Fibroblast of skin of left quadriceps (primary cell): ENCODE results near the gene TNK2.
"Not testable (repeated sequence)": the region's sequence is repeated elsewhere in the genome, so short reads cannot be mapped to it uniquely, and the experiment has no call there.

Experiments used
- DNase-seq, 2 experiments: peaks; one replicate each; pipeline ENCODE4 v3.0.0-alpha.2; 2013; ENCODE audit warnings: low read depth in 2 of 2

Gene TNK2

GRCh38 chr3:195907934-195908693, at the start of gene TNK2:
TNK2 (minus strand) TSS chr3:195908551; CDS start chr3:195888588, 19,963 bp downstream.
- DNase-seq: no peak

- DNase-seq: no peak
Measured at GRCh38 chr3:195956577-195956976, 48.2 kb upstream of the TNK2 start.

GRCh38 chr3:195955416-195955841, 47.1 kb upstream of the TNK2 start:
- not testable (repeated sequence) for DNase-seq

- DNase-seq: not testable (repeated sequence)
Measured at GRCh38 chr3:195954752-195955119, 46.4 kb upstream of the TNK2 start.

GRCh38 chr3:195954052-195954751, 45.9 kb upstream of the TNK2 start:
- DNase-seq: not testable (repeated sequence)

GRCh38 chr3:195952590-195952989, 44.2 kb upstream of the TNK2 start:
- not testable (repeated sequence) for DNase-seq

- not testable (repeated sequence) for DNase-seq
Measured at GRCh38 chr3:195951443-195952177, 43.3 kb upstream of the TNK2 start.

- DNase-seq: not testable (repeated sequence)
Measured at GRCh38 chr3:195950731-195951130, 42.4 kb upstream of the TNK2 start.

- DNase-seq: not testable (repeated sequence)
Measured at GRCh38 chr3:195950164-195950563, 41.8 kb upstream of the TNK2 start.

- DNase-seq: not testable (repeated sequence)
Measured at GRCh38 chr3:195946910-195947699, 38.8 kb upstream of the TNK2 start.

- DNase-seq: not testable (repeated sequence)
Measured at GRCh38 chr3:195941265-195941815, 33.0 kb upstream of the TNK2 start.

- not testable (repeated sequence) for DNase-seq
Measured at GRCh38 chr3:195940806-195941205, 32.5 kb upstream of the TNK2 start.

- DNase-seq: not testable (repeated sequence)
Measured at GRCh38 chr3:195939526-195940470, 31.4 kb upstream of the TNK2 start.

GRCh38 chr3:195933044-195933430, 24.7 kb upstream of the TNK2 start:
- DNase-seq: not testable (repeated sequence)

- DNase-seq: no peak
Measured at GRCh38 chr3:195932418-195933043, 24.2 kb upstream of the TNK2 start.

- no peak for DNase-seq
Measured at GRCh38 chr3:195931582-195932273, 23.4 kb upstream of the TNK2 start.

GRCh38 chr3:195929452-195929851, 21.1 kb upstream of the TNK2 start:
- no peak for DNase-seq

GRCh38 chr3:195921334-195921791, 13.0 kb upstream of the TNK2 start:
- no peak for DNase-seq

- no peak for DNase-seq
Measured at GRCh38 chr3:195918176-195918575, 9.8 kb upstream of the TNK2 start.
